HCT116 (cell line): Measurements from ENCODE around the gene CXCL13. TPM values are rescaled to one million over a fixed set of nuclear protein-coding genes. Genes with fewer than 3 reads are reported as not detected.

Experiments
- ATAC-seq: fragments of 200-7000 bp; cut with Tn5 transposase; 2 replicates; pipeline ENCODE4 v1.9.1; 2020; ENCODE audit warnings: mild to moderate bottlenecking, moderate library complexity
- BruUV-seq: library from RNA; stranded (reverse); fragments of 400-500 nt; replicated peaks from 2 replicates; lab custom pipeline; 2021; lab: Mats Ljungman, UMichigan
- CTCF ChIA-PET: fragments of 300-600 bp; sonication (Branson Sonifier 250); formaldehyde crosslinking; loops from one replicate; lab custom pipeline; 2021; ENCODE audit warnings: antibody characterized with exemption; lab: Charles Lee
- POLR2A ChIA-PET: fragments of 300-600, 350-600 bp; sonication (Branson Sonifier 250); formaldehyde crosslinking; loops from one replicate; lab custom pipeline; 2021; ENCODE audit warnings: antibody characterized with exemption; lab: Charles Lee
- RAD21 ChIA-PET, 2 experiments: fragments of 300-600 bp; sonication (Branson Sonifier 250); formaldehyde crosslinking; loops; one replicate each; lab custom pipeline; 2023; ENCODE audit warnings: low total read pairs in 2 of 2; ENCODE audit not compliant: uncharacterized antibody in 2 of 2, unreplicated experiment in 2 of 2, low non-redundant PET in 1 of 2; lab: Charles Lee
- DNase-seq: peaks from one replicate; pipeline ENCODE4 v3.0.0-alpha.2; 2010; ENCODE audit warnings: low read depth, low spot score
- H2AFZ ChIP-seq: fragments of 200-600 bp; shearing (Covaris generic), sonication (generic); 2 replicates; pipeline ENCODE4 v1.6.1; 2017; ENCODE audit warnings: low read depth, mixed run types, mixed read lengths, antibody characterized with exemption, low read length; ENCODE audit not compliant: poor library complexity, severe bottlenecking
- H3K27ac ChIP-seq: 2 replicates; pipeline ENCODE4 v1.5.1; 2012; ENCODE audit warnings: low read depth, low read length
- H3K27me3 ChIP-seq: fragments of 200-600 bp; sonication (generic); 2 replicates; pipeline ENCODE4 v1.6.1; 2016; ENCODE audit warnings: mixed run types, low read length, mixed read lengths; ENCODE audit not compliant: insufficient read depth
- H3K36me3 ChIP-seq, 2 experiments: fragments of 200-500 bp in 1 of 2; fragments of 200-600 bp in 1 of 2; sonication (Bioruptor generic) in 1 of 2; sonication (generic) in 1 of 2; 2 replicates each; pipeline versions ENCODE4 v1.5.1 to v1.6.1; 2014 to 2016; ENCODE audit warnings: low read length in 2 of 2, inconsistent platforms in 1 of 2, mixed read lengths in 1 of 2, mixed run types in 1 of 2; ENCODE audit not compliant: insufficient read depth in 2 of 2, control insufficient read depth in 1 of 2
- H3K4me1 ChIP-seq, 2 experiments: fragments of 200-600 bp in 1 of 2; sonication (generic) in 1 of 2; 2 replicates each; pipeline versions ENCODE4 v1.5.1 to v1.6.1; 2012 to 2017; ENCODE audit warnings: low read length in 2 of 2, inconsistent platforms in 1 of 2, mild to moderate bottlenecking in 1 of 2, mixed read lengths in 1 of 2, mixed run types in 1 of 2, moderate library complexity in 1 of 2; ENCODE audit not compliant: insufficient read depth in 2 of 2, control insufficient read depth in 1 of 2
- H3K4me2 ChIP-seq: fragments of 200-600 bp; sonication (generic); 2 replicates; pipeline ENCODE4 v1.6.1; 2017; ENCODE audit warnings: mixed run types, low read length, mixed read lengths
- H3K4me3 ChIP-seq, 2 experiments: fragments of 200-600 bp in 1 of 2; sonication (generic) in 1 of 2; replicated peaks in 1 of 2; 2 replicates each; pipeline ENCODE4 v1.5.1; 2011 to 2016; ENCODE audit warnings: low read length in 2 of 2, control low read depth in 1 of 2, low read depth in 1 of 2, mild to moderate bottlenecking in 1 of 2, mixed read lengths in 1 of 2, mixed run types in 1 of 2
- H3K79me2 ChIP-seq: fragments of 200-600 bp; sonication (generic); 2 replicates; pipeline ENCODE4 v1.6.1; 2017; ENCODE audit warnings: mild to moderate bottlenecking, mixed run types, low read length, moderate library complexity, mixed read lengths; ENCODE audit not compliant: insufficient read depth
- H3K9ac ChIP-seq: fragments of 200-600 bp; sonication (generic); 2 replicates; pipeline ENCODE4 v1.6.1; 2016; ENCODE audit warnings: low read length, mixed read lengths
- H3K9me2 ChIP-seq: fragments of 200-600 bp; sonication (generic), shearing (Covaris generic); 2 replicates; pipeline ENCODE4 v1.6.1; 2017; ENCODE audit warnings: mixed run types, mild to moderate bottlenecking, moderate library complexity; ENCODE audit not compliant: insufficient read depth
- H3K9me3 ChIP-seq, 2 experiments: fragments of 200-500 bp in 1 of 2; fragments of 200-600 bp in 1 of 2; sonication (Bioruptor generic) in 1 of 2; sonication (generic) in 1 of 2; 2 replicates each; pipeline ENCODE4 v1.6.1; 2014 to 2017; ENCODE audit warnings: low read length in 2 of 2, mixed read lengths in 2 of 2, inconsistent platforms in 1 of 2, low read depth in 1 of 2, mild to moderate bottlenecking in 1 of 2, mixed run types in 1 of 2, moderate library complexity in 1 of 2; ENCODE audit not compliant: control insufficient read depth in 1 of 2, insufficient read depth in 1 of 2
- H4K20me1 ChIP-seq: fragments of 200-600 bp; sonication (generic), shearing (Covaris generic); 2 replicates; pipeline ENCODE4 v1.6.1; 2017; ENCODE audit warnings: mixed run types, mild to moderate bottlenecking, moderate library complexity; ENCODE audit not compliant: insufficient read depth
- CBX3 ChIP-seq: IDR thresholded peaks from 2 replicates; pipeline ENCODE4 v1.6.1; 2012; ENCODE audit warnings: low read depth
- CEBPB ChIP-seq: IDR thresholded peaks from 2 replicates; pipeline ENCODE4 v1.6.1; 2012; ENCODE audit warnings: low read depth
- CTCF ChIP-seq, 3 experiments: fragments of 200-600 bp in 1 of 3; sonication (generic) in 1 of 3; IDR thresholded peaks in 2 of 3; conservative IDR thresholded peaks in 1 of 3; 2 replicates each; pipeline ENCODE4 v1.5.1; 2012 to 2017; ENCODE audit warnings: low read depth in 2 of 3, low read length in 2 of 3, antibody characterized with exemption in 1 of 3, borderline replicate concordance in 1 of 3, control low read depth in 1 of 3, mild to moderate bottlenecking in 1 of 3, mixed read lengths in 1 of 3, mixed run types in 1 of 3, moderate library complexity in 1 of 3; ENCODE audit not compliant: insufficient read depth in 1 of 3
- EGR1 ChIP-seq: IDR thresholded peaks from 2 replicates; pipeline ENCODE4 v1.6.1; 2012; ENCODE audit warnings: low read depth
- EZH2phosphoT487 ChIP-seq: fragments of 200-600 bp; IDR thresholded peaks from 2 replicates; pipeline ENCODE4 v1.6.1; 2018; ENCODE audit warnings: antibody characterized with exemption, borderline replicate concordance
- JUND ChIP-seq: IDR thresholded peaks from 2 replicates; pipeline ENCODE4 v1.6.1; 2012
- MAX ChIP-seq: IDR thresholded peaks from 2 replicates; pipeline ENCODE4 v1.6.1; 2012
- POLR2A ChIP-seq: IDR thresholded peaks from 2 replicates; pipeline ENCODE4 v1.7.0; 2011; ENCODE audit warnings: borderline replicate concordance; ENCODE audit not compliant: insufficient read depth, insufficient read length; ENCODE audit errors: extremely low read depth
- RAD21 ChIP-seq: IDR thresholded peaks from 2 replicates; pipeline ENCODE4 v1.6.1; 2012; ENCODE audit warnings: low read depth, mild to moderate bottlenecking
- SIN3A ChIP-seq: IDR thresholded peaks from 2 replicates; pipeline ENCODE4 v1.6.1; 2012; ENCODE audit warnings: low read depth
- SP1 ChIP-seq: IDR thresholded peaks from 2 replicates; pipeline ENCODE4 v1.6.1; 2012; ENCODE audit warnings: low read depth
- SRF ChIP-seq: IDR thresholded peaks from 2 replicates; pipeline ENCODE4 v1.6.1; 2012; ENCODE audit warnings: low read depth
- TCF7L2 ChIP-seq: IDR thresholded peaks from 2 replicates; pipeline ENCODE4 v1.7.0; 2011; ENCODE audit warnings: borderline replicate concordance, inconsistent platforms; ENCODE audit not compliant: insufficient read depth, insufficient read length; ENCODE audit errors: extremely low read depth
- YY1 ChIP-seq: IDR thresholded peaks from 2 replicates; pipeline ENCODE4 v1.6.1; 2011; ENCODE audit warnings: low read length, low read depth, moderate library complexity, mild to moderate bottlenecking; ENCODE audit not compliant: insufficient replicate concordance; ENCODE audit errors: extremely low read depth
- ZFX ChIP-seq: fragments of 450-650 bp; IDR thresholded peaks from 2 replicates; pipeline ENCODE4 v1.6.1; 2017
- intact Hi-C: fragments of 100-400 bp; cut with micrococcal nuclease; formaldehyde crosslinking; loops from 2 replicates; pipeline ENCODE4 v1.10.0; 2022
- total RNA-seq: library from RNA; stranded (reverse); gene quantifications from one replicate; pipeline ENCODE4 v1.2.1, GENCODE V29; 2021; ENCODE audit not compliant: unreplicated experiment
- TF ChIP-seq, protein P1 (sequence below): IDR thresholded peaks from 2 replicates; pipeline ENCODE4 v1.6.1; 2011; ENCODE audit warnings: mild to moderate bottlenecking, low read length, moderate library complexity; ENCODE audit not compliant: insufficient replicate concordance; ENCODE audit errors: extremely low read depth

Gene CXCL13
- total RNA-seq, 1 experiment from 2014 or later, result not detected

DNA sequence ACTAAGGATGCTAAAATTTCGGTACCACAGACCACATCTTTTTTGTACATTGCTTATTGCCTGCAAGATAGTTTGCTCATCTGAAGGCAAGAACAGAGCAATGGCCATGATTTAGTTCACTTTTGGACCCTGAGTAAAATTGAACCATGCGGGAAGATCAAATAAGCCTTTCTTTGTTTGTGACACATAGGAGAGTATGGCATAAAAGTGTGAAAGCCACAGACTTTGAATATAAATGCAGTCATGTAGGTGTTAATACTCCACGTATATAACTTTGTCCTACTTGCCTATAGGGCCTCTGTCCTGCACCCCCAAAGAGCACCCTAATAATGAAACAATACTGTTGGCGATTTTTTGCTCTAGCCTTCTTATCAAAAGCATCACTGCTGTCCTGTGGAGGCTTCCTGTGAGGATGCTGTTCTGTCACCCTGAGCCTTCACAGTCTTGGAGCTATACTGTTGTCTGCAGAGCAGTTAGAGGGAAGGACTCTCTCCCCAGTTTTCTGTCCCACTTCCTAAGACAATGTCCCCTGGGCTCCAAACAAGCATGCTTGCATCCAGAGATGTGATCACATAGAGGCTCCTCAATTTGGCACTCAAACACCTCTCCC, 10.2 kb upstream of the CXCL13 start:
- CTCF ChIA-PET, result no interaction called here
- no TSS peak for BruUV-seq
- TF ChIP-seq CBX3 (no peak), MAX (no peak), EZH2phosphoT487 (no peak), SP1 (no peak), POLR2A (no peak), JUND (no peak)
- H3K9me2 ChIP-seq, result no peaks in the 10 kb centered on the region
- no peaks in the 10 kb centered on the region for H3K9me3 ChIP-seq
- no peaks in the 10 kb centered on the region for H3K4me1 ChIP-seq
- H3K27ac ChIP-seq, result no peak overlapping the region
- intact Hi-C loops, result no loop called here
- 0 out of 2 replicates have a peak, but pooled peaks cover 4% of the 10 kb centered on the region for H3K27me3 ChIP-seq
- no peak overlapping the region for H3K9ac ChIP-seq
- POLR2A ChIA-PET, result no interaction called here
- ATAC-seq, result no peak
- H2AFZ ChIP-seq, result no peak overlapping the region
- no peak for DNase-seq
- no peaks in the 10 kb centered on the region for H4K20me1 ChIP-seq
- H3K79me2 ChIP-seq, result no peaks in the 10 kb centered on the region
- no peaks in the 10 kb centered on the region for H3K36me3 ChIP-seq
- no peak overlapping the region for H3K4me3 ChIP-seq
- no peak overlapping the region for H3K4me2 ChIP-seq
- RAD21 ChIA-PET, result no interaction called here

DNA sequence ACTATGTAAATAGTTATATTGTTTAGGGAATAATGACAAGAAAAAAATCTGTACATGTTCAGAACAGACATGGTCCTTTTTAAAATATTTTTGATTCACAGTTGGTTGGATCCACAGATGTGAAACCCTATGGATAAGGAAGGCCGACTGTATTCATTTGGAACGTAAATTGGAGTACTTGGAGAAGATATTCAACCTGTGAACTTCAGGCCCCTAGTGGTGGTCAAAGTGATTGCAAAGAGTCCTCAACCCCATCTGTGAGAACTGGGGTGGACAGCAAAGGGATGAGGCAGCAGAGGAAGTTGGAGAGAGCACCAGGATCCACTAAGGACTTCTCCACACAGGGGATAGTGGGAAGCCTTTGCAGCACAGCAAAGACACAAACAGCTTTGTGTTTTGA, 6.2 kb upstream of the CXCL13 start:
- intact Hi-C loops, result loop anchor here (2.0 kb wide), 1 partner anchor 135 kb away; no protein-coding TSS in a partner anchor
- Histone ChIP-seq H3K4me3 (no peak overlapping the region), H4K20me1 (no peaks in the 10 kb centered on the region), H3K36me3 (no peaks in the 10 kb centered on the region), H3K9me3 (no peaks in the 10 kb centered on the region), H3K79me2 (no peaks in the 10 kb centered on the region), H3K9me2 (no peaks in the 10 kb centered on the region), H3K4me2 (no peak overlapping the region), H3K27me3 (peaks cover 23% of the 10 kb centered on the region), H3K27ac (no peak overlapping the region), H2AFZ (no peak overlapping the region), H3K4me1 (no peaks in the 10 kb centered on the region), H3K9ac (no peak overlapping the region)
- TF ChIP-seq CTCF (IDR thresholded peaks at IDR 0.05 in 2 of 3, conservative IDR thresholded peaks at IDR 0.05 in 1 of 3; ENCODE audit: borderline replicate concordance in 1 of 3, insufficient read depth in 1 of 3, low read depth in 2 of 3, low read length in 2 of 3), result peak; percentile 43 to 72 (median 71); a peak in 5 of 6 replicates
- peak; percentile 41 for TF ChIP-seq RAD21
- no peak for TF ChIP-seq EGR1
- TF ChIP-seq TCF7L2, result no peak
- TF ChIP-seq, protein P1, sequence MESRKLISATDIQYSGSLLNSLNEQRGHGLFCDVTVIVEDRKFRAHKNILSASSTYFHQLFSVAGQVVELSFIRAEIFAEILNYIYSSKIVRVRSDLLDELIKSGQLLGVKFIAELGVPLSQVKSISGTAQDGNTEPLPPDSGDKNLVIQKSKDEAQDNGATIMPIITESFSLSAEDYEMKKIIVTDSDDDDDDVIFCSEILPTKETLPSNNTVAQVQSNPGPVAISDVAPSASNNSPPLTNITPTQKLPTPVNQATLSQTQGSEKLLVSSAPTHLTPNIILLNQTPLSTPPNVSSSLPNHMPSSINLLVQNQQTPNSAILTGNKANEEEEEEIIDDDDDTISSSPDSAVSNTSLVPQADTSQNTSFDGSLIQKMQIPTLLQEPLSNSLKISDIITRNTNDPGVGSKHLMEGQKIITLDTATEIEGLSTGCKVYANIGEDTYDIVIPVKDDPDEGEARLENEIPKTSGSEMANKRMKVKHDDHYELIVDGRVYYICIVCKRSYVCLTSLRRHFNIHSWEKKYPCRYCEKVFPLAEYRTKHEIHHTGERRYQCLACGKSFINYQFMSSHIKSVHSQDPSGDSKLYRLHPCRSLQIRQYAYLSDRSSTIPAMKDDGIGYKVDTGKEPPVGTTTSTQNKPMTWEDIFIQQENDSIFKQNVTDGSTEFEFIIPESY, result no peak
- no peak for TF ChIP-seq SRF
- TF ChIP-seq SIN3A, result no peak
- no peak for TF ChIP-seq YY1
- no peak for TF ChIP-seq JUND
- no peak for TF ChIP-seq CEBPB
- TF ChIP-seq ZFX, result no peak
- no peak for TF ChIP-seq SP1
- RAD21 ChIA-PET, result no interaction called here
- ATAC-seq (peak; percentile 89), DNase-seq (peak; percentile 53)
- CTCF ChIA-PET, result interaction anchor here (0.8 to 2.9 kb wide), 3 partner anchors 17 to 134 kb away, joined by 3 to 36 read pairs (median 14); no protein-coding TSS in a partner anchor
- POLR2A ChIA-PET, result no interaction called here
- no TSS peak for BruUV-seq
